K562 (cell line): ENCODE measurements around the gene NFATC4. TPM values are rescaled to one million over a fixed set of nuclear protein-coding genes. Genes with fewer than 3 reads are reported as not detected.

Experiments
- ATAC-seq: fragments of 200-7000 bp; cut with Tn5 transposase; 3 replicates; pipeline ENCODE4 v1.9.1; 2020; ENCODE audit warnings: moderate library complexity
- BruUV-seq: library from RNA; stranded (reverse); fragments of 400-500 nt; replicated peaks from 2 replicates; lab custom pipeline; 2021; lab: Mats Ljungman, UMichigan
- CTCF ChIA-PET: fragments of 300-600 bp; formaldehyde crosslinking; extraction: SDS; loops from one replicate; lab custom pipeline; 2021; ENCODE audit warnings: low intra/inter-chr PET ratio; lab: Yijun Ruan, JAX
- POLR2A ChIA-PET: fragments of 300-600, 350-650 bp; sonication (Branson Sonifier 250); formaldehyde crosslinking; extraction: SDS; loops from one replicate; lab custom pipeline; 2021; ENCODE audit warnings: antibody characterized with exemption, inconsistent platforms; lab: Yijun Ruan, JAX
- DNase-seq, 4 experiments: peaks; one replicate each; pipeline versions ENCODE4 v3.0.0 to v3.0.0-alpha.2; 2011 to 2018; ENCODE audit warnings: low spot score in 3 of 4, mixed read lengths in 3 of 4; ENCODE audit errors: extremely low read depth in 1 of 4
- FAIRE-seq: peaks from 2 replicates; lab custom pipeline; 2011; peaks lifted over from hg19 to GRCh38; lab: Jason Lieb, UNC
- H2AFZ ChIP-seq: 2 replicates; pipeline ENCODE4 v1.6.0; 2011; ENCODE audit warnings: low read depth, low read length, control low read depth, inconsistent platforms
- H3K27ac ChIP-seq: fragments of 200-600 bp; 3 replicates; pipeline ENCODE4 v1.8.0; 2011; ENCODE audit warnings: low read depth, mild to moderate bottlenecking, control low read depth, inconsistent platforms, low read length, moderate library complexity, mixed read lengths; ENCODE audit errors: extremely low read depth
- H3K27me3 ChIP-seq, 2 experiments: fragments of 300-600 bp in 1 of 2; 2 replicates in 1 of 2; 3 replicates in 1 of 2; pipeline versions ENCODE4 v1.6.0 to v1.8.0; 2011; ENCODE audit warnings: inconsistent platforms in 2 of 2, low read length in 2 of 2, mild to moderate bottlenecking in 1 of 2, mixed read lengths in 1 of 2, moderate library complexity in 1 of 2; ENCODE audit not compliant: control insufficient read depth in 2 of 2, insufficient read depth in 2 of 2
- H3K36me3 ChIP-seq: fragments of 300-600 bp; 3 replicates; pipeline ENCODE4 v1.8.0; 2011; ENCODE audit warnings: mild to moderate bottlenecking, low read length, inconsistent platforms; ENCODE audit not compliant: control insufficient read depth, insufficient read depth
- H3K4me1 ChIP-seq, 2 experiments: fragments of 200-600 bp in 1 of 2; replicated peaks in 1 of 2; 2 replicates in 1 of 2; 3 replicates in 1 of 2; pipeline versions ENCODE4 v1.5.1 to v1.8.0; 2011; ENCODE audit warnings: inconsistent platforms in 2 of 2, low read length in 2 of 2, mild to moderate bottlenecking in 1 of 2, mixed read lengths in 1 of 2, moderate library complexity in 1 of 2; ENCODE audit not compliant: control insufficient read depth in 2 of 2, insufficient read depth in 2 of 2
- H3K4me2 ChIP-seq: 2 replicates; pipeline ENCODE4 v1.6.1; 2011; ENCODE audit warnings: low read length, control low read depth, inconsistent platforms, mixed read lengths; ENCODE audit not compliant: insufficient read depth
- H3K4me3 ChIP-seq: fragments of 200-600 bp; sonication (generic), shearing (Covaris generic); 2 replicates; pipeline ENCODE4 v1.5.1; 2016; ENCODE audit warnings: control low read depth, inconsistent platforms
- H3K79me2 ChIP-seq: fragments of 200-600 bp; 3 replicates; pipeline ENCODE4 v1.8.0; 2011; ENCODE audit warnings: low read length, inconsistent platforms; ENCODE audit not compliant: control insufficient read depth, insufficient read depth
- H3K9ac ChIP-seq, 2 experiments: 2 replicates each; pipeline versions ENCODE4 v1.6.0 to v1.6.1; 2011; ENCODE audit warnings: low read depth in 2 of 2, low read length in 2 of 2, control low read depth in 1 of 2, inconsistent platforms in 1 of 2, mild to moderate bottlenecking in 1 of 2, mixed read lengths in 1 of 2; ENCODE audit not compliant: insufficient read depth in 1 of 2
- H3K9me1 ChIP-seq: one replicate; pipeline ENCODE4 v1.6.0; 2011; ENCODE audit warnings: inconsistent platforms, mild to moderate bottlenecking, low read length, moderate library complexity; ENCODE audit not compliant: control insufficient read depth, insufficient read depth
- H3K9me3 ChIP-seq: replicated peaks from 2 replicates; pipeline ENCODE4 v1.5.1; 2011; ENCODE audit warnings: low read depth, low read length, inconsistent platforms; ENCODE audit not compliant: control insufficient read depth, insufficient read depth
- H4K20me1 ChIP-seq: replicated peaks from 2 replicates; pipeline ENCODE4 v1.6.1; 2011; ENCODE audit warnings: low read length, inconsistent platforms, mixed read lengths; ENCODE audit not compliant: control insufficient read depth, insufficient read depth
- ARID2 ChIP-seq: fragments of 450-650 bp; IDR thresholded peaks from 2 replicates; pipeline ENCODE4 v1.6.1; 2017; ENCODE audit warnings: antibody characterized with exemption, mild to moderate bottlenecking
- CHD4 ChIP-seq: fragments of 200-600 bp; sonication (generic); IDR thresholded peaks from 3 replicates; pipeline ENCODE4 v1.6.1; 2012; ENCODE audit warnings: low read depth, mild to moderate bottlenecking, mixed read lengths, low read length, inconsistent platforms; ENCODE audit not compliant: insufficient read depth, insufficient replicate concordance, poor library complexity, severe bottlenecking
- FOXA1 ChIP-seq: fragments of 450-650 bp; IDR thresholded peaks from 2 replicates; pipeline ENCODE4 v1.6.1; 2016; ENCODE audit warnings: mild to moderate bottlenecking, borderline replicate concordance
- HIVEP1 ChIP-seq: fragments of 250-450 bp; sonication (Bioruptor Pico); IDR thresholded peaks from 2 replicates; pipeline ENCODE4 v1.4.0; 2020; ENCODE audit warnings: mild to moderate bottlenecking
- HNRNPL ChIP-seq: fragments of 200-400 bp; formaldehyde crosslinking; IDR thresholded peaks from 2 replicates; pipeline ENCODE4 v1.6.1; 2017; ENCODE audit warnings: low read depth, mild to moderate bottlenecking, low read length
- JUND ChIP-seq, 2 experiments: IDR thresholded peaks; 2 replicates in 1 of 2; 3 replicates in 1 of 2; pipeline ENCODE4 v1.6.1; 2011; ENCODE audit warnings: borderline replicate concordance in 2 of 2, low read depth in 2 of 2, low read length in 2 of 2, improper control_type of control experiment in 1 of 2, missing biosample characterization in 1 of 2, missing genetic modification characterization in 1 of 2, missing genetic modification reagents in 1 of 2
- LEF1 ChIP-seq: fragments of 450-650 bp; IDR thresholded peaks from 2 replicates; pipeline ENCODE4 v1.6.1; 2016; ENCODE audit warnings: mild to moderate bottlenecking
- NELFE ChIP-seq: IDR thresholded peaks from 2 replicates; pipeline ENCODE4 v1.6.1; 2011; ENCODE audit warnings: mild to moderate bottlenecking; ENCODE audit not compliant: insufficient read depth, insufficient read length
- PRDM10 ChIP-seq: fragments of 450-650 bp; IDR thresholded peaks from 2 replicates; pipeline ENCODE4 v1.6.1; 2018; ENCODE audit not compliant: partially characterized antibody
- RBM17 ChIP-seq: fragments of 200-400 bp; formaldehyde crosslinking; IDR thresholded peaks from 2 replicates; pipeline ENCODE4 v1.6.1; 2017; ENCODE audit warnings: low read depth, mild to moderate bottlenecking, low read length, borderline replicate concordance
- SREBF1 ChIP-seq: fragments of 150-350 bp; IDR thresholded peaks from 2 replicates; pipeline ENCODE4 v1.6.1; 2014; ENCODE audit warnings: antibody characterized with exemption, low read depth, low read length, borderline replicate concordance
- WHSC1 ChIP-seq: IDR thresholded peaks from one replicate; pipeline ENCODE4 v1.6.1; 2012; ENCODE audit warnings: low read length, control low read depth, inconsistent platforms
- ZC3H8 ChIP-seq: fragments of 450-650 bp; IDR thresholded peaks from 2 replicates; pipeline ENCODE4 v1.6.1; 2017
- ZNF23 ChIP-seq: fragments of 250-450 bp; sonication (Bioruptor Pico); IDR thresholded peaks from 2 replicates; pipeline ENCODE4 v1.4.0; 2020; ENCODE audit warnings: mild to moderate bottlenecking
- ZNF311 ChIP-seq: fragments of 250-450 bp; sonication (Bioruptor Pico); IDR thresholded peaks from 2 replicates; pipeline ENCODE4 v1.4.0; 2020; ENCODE audit warnings: mild to moderate bottlenecking, moderate library complexity
- ZNF57 ChIP-seq: fragments of 450-650 bp; formaldehyde crosslinking; IDR thresholded peaks from 2 replicates; pipeline ENCODE4 v1.4.0; 2020; ENCODE audit warnings: mild to moderate bottlenecking, moderate library complexity
- WGBS: fragments of 100-300 bp; shearing (Covaris generic); methylation state at CpG from one replicate; pipeline ENCODE4 v1.1.6; 2016; ENCODE audit warnings: low coverage, mixed read lengths; ENCODE audit not compliant: insufficient coverage; ENCODE audit errors: missing lambda C conversion rate; 5-methylcytosine and 5-hydroxymethylcytosine counted together
- in situ Hi-C: fragments of 300-500 bp; cut with MboI; formaldehyde crosslinking; loops from 4 replicates; pipeline ENCODE4 v1.15.0; 2018; ENCODE audit warnings: inconsistent platforms, mixed read lengths
- intact Hi-C: fragments of 100-400 bp; cut with micrococcal nuclease; formaldehyde crosslinking; loops from 2 replicates; pipeline ENCODE4 v1.14.2; 2022
- polyA plus RNA-seq, 8 experiments: library from polyadenylated mRNA; depleted of rRNA in 4 of 8; stranded (reverse) in 5 of 8; unstranded in 3 of 8; fragments of >200 nt; fragmentation: Nextera tagmentation in 2 of 8; fragmentation: Illumina TruSeq in 1 of 8; extraction: Ambion mirVana in 2 of 8; extraction: Trizol in 1 of 8; gene quantifications; 2 replicates each; pipeline versions ENCODE4 v1.2.1 to v1.2.3, GENCODE V29; 2011 to 2014; ENCODE audit warnings: inconsistent platforms in 1 of 8, missing spikeins in 1 of 8
- total RNA-seq, 7 experiments: library from RNA; depleted of rRNA in 6 of 7; stranded (reverse); fragments of >200 nt in 6 of 7; fragmentation: Illumina TruSeq in 2 of 7; extraction: Trizol in 2 of 7; gene quantifications; 2 replicates each; pipeline versions ENCODE4 v1.2.1 to v1.2.3, GENCODE V29; 2011 to 2021; ENCODE audit warnings: low replicate concordance in 1 of 7
- TF ChIP-seq, protein P1 (sequence below), 2 experiments: fragments of 450-650 bp; IDR thresholded peaks; 2 replicates each; pipeline ENCODE4 v1.6.1; 2016

The NFATC4 gene
- total and polyA plus RNA-seq, 9 of the 15 experiments (the other 6 are each of a cell fraction or from before 2014, with no cell fraction given) = 0.25 to 3.8 (median 0.78) TPM; not detected in 1

DNA sequence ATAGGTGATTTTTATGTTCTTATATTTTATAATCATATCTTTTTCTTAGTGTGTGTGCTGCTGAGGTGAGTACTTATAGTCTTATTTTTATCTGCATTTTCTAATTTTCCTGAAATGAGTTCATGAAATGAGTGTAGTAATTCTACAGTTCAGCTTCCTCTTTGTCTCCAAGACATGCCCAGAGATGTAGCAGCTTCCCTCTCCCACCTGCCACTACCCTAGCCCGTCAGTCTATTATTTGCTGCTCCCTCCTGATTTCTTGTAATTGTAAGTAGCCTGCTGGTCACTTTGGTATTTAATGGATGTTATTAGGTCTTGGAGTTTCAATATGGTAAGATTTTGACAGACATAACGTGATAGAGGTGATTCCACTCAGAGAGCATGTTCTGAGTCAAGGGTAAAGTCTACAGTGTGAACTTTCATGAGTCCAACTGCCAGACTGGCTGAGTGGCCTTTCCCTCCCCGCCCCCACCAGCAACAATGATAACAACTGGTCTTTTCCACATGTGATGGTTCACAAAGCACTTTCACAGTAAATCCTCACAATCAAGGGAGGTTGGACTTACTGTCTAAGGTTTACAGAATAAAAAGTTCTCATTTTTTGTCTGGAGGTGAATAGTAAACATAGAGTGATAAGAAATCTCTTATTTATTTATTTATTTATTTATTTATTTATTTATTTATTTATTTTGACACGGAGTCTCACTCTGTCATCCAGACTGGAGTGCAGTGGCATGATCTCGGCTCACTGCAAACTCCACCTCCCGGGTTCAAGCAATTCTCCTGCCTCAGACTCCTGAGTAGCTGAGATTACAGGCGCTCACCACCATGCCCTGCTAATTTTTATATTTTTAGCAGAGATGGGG lies 24.0 kb upstream of the NFATC4 start:
- CTCF ChIA-PET = no interaction called here
- ATAC-seq (peak; percentile 48; the same call in 1 of the 3 replicates), DNase-seq (no peak), FAIRE-seq (peak; percentile 15)
- Histone ChIP-seq H4K20me1 (no peaks in the 10 kb centered on the region), H3K36me3 (no peaks in the 10 kb centered on the region), H3K27me3 (no peaks in the 10 kb centered on the region), H3K27ac (no peak overlapping the region), H3K4me2 (no peak overlapping the region; the same call in 1 of the 2 replicates), H3K4me1 (peaks cover 8 to 10% of the 10 kb centered on the region in 2 experiments; a peak in 3 of 5 replicates), H3K79me2 (no peaks in the 10 kb centered on the region), H3K9me3 (no peaks in the 10 kb centered on the region), H3K9ac (no peak overlapping the region), H3K4me3 (no peak overlapping the region), H2AFZ (peak overlapping the region; percentile 22; the same call in 1 of the 2 replicates), H3K9me1 (no peaks in the 10 kb centered on the region)
- intact Hi-C loops (no loop called here), in situ Hi-C loops (loop anchor here (25.0 kb wide), 1 partner anchor 343 kb away; no protein-coding TSS in a partner anchor)
- WGBS = 29% methylated on average over 3 of the region's 7 CpGs
- POLR2A ChIA-PET = interaction anchor here (0.6 kb wide), 1 partner anchor 28 kb away, joined by 5 read pairs; no protein-coding TSS in a partner anchor
- BruUV-seq = no TSS peak
- TF ChIP-seq HIVEP1 (CRISPR knock-in tag) = no peak
- TF ChIP-seq ZNF57 (CRISPR knock-in tag) = no peak
- no peak for TF ChIP-seq ZNF311
- TF ChIP-seq CHD4 = no peak
- TF ChIP-seq, protein P1, sequence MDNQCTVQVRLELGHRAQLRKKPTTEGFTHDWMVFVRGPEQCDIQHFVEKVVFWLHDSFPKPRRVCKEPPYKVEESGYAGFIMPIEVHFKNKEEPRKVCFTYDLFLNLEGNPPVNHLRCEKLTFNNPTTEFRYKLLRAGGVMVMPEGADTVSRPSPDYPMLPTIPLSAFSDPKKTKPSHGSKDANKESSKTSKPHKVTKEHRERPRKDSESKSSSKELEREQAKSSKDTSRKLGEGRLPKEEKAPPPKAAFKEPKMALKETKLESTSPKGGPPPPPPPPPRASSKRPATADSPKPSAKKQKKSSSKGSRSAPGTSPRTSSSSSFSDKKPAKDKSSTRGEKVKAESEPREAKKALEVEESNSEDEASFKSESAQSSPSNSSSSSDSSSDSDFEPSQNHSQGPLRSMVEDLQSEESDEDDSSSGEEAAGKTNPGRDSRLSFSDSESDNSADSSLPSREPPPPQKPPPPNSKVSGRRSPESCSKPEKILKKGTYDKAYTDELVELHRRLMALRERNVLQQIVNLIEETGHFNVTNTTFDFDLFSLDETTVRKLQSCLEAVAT (IDR thresholded peaks at IDR 0.05) = no peak
- TF ChIP-seq WHSC1 = no peak
- no peak for TF ChIP-seq SREBF1
- TF ChIP-seq JUND (IDR thresholded peaks at IDR 0.05; ENCODE audit: borderline replicate concordance, low read depth, low read length) = no peak
- TF ChIP-seq JUND (tag; IDR thresholded peaks at IDR 0.05; ENCODE audit: borderline replicate concordance, low read depth, low read length) = no peak
- TF ChIP-seq ZNF23 (CRISPR knock-in tag) = no peak
- TF ChIP-seq RBM17 = no peak
- TF ChIP-seq FOXA1 = no peak
- peak; percentile 8 for TF ChIP-seq PRDM10
- TF ChIP-seq HNRNPL = no peak
- no peak for TF ChIP-seq ARID2
- no peak for TF ChIP-seq ZC3H8
- TF ChIP-seq NELFE = no peak
- peak; percentile 39; the same call in 1 of the 2 replicates for TF ChIP-seq LEF1
